GM13977 (cell line): Measurements from ENCODE around the gene YPEL5.

Source experiments
- DNase-seq: peaks from one replicate; pipeline ENCODE4 v3.0.0; 2012; ENCODE audit warnings: low spot score
- in situ Hi-C: fragments of 300-500 bp; cut with MboI; formaldehyde crosslinking; loops from one replicate; pipeline ENCODE4 v1.12.0; 2022; ENCODE audit warnings: low sequenced_read_pairs, low pct_unique_long_range_greater_than_20kb, mixed read lengths, inconsistent platforms; ENCODE audit not compliant: unreplicated experiment
- TF ChIP-seq, protein P1 (sequence below): IDR thresholded peaks from 2 replicates; pipeline ENCODE4 v1.5.1; 2012; ENCODE audit warnings: mild to moderate bottlenecking, control low read depth; ENCODE audit not compliant: insufficient read depth; ENCODE audit errors: extremely low read depth, missing control alignments

The YPEL5 gene

GRCh38 chr2:30206461-30207430, 59.9 kb downstream of the YPEL5 start:
- DNase-seq: no peak
- TF ChIP-seq, protein P1, sequence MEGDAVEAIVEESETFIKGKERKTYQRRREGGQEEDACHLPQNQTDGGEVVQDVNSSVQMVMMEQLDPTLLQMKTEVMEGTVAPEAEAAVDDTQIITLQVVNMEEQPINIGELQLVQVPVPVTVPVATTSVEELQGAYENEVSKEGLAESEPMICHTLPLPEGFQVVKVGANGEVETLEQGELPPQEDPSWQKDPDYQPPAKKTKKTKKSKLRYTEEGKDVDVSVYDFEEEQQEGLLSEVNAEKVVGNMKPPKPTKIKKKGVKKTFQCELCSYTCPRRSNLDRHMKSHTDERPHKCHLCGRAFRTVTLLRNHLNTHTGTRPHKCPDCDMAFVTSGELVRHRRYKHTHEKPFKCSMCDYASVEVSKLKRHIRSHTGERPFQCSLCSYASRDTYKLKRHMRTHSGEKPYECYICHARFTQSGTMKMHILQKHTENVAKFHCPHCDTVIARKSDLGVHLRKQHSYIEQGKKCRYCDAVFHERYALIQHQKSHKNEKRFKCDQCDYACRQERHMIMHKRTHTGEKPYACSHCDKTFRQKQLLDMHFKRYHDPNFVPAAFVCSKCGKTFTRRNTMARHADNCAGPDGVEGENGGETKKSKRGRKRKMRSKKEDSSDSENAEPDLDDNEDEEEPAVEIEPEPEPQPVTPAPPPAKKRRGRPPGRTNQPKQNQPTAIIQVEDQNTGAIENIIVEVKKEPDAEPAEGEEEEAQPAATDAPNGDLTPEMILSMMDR: no peak
- in situ Hi-C loops: loop anchor here (10.0 kb wide), 1 partner anchor 498 kb away; no protein-coding TSS in a partner anchor

- DNase-seq: peak; percentile 39
- TF ChIP-seq, protein P1: peak; percentile 81
- in situ Hi-C loops: loop anchor here (10.0 kb wide), 1 partner anchor 496 kb away; no protein-coding TSS in a partner anchor
Observed at GRCh38 chr2:30208453-30208852, 61.6 kb downstream of the YPEL5 start.

- DNase-seq: no peak
Observed at GRCh38 chr2:30209227-30209626, 62.4 kb downstream of the YPEL5 start.

More at GRCh38 chr2:30209227-30209626, 62.4 kb downstream of the YPEL5 start:
- TF ChIP-seq, protein P1: no peak
- in situ Hi-C loops: loop anchor here (10.0 kb wide), 1 partner anchor 496 kb away; no protein-coding TSS in a partner anchor
